Heart left ventricle (tissue), 16 donors: Measurements from ENCODE around the gene ELF4. TPM values are rescaled to one million over a fixed set of nuclear protein-coding genes. Genes with fewer than 3 reads are reported as not detected.

Experiments used
- ATAC-seq, 4 donors: fragments of 200-7000 bp; cut with Tn5 transposase; one replicate each; pipeline ENCODE4 v1.9.1; 2020 to 2022; ENCODE audit warnings: moderate library complexity in 4 of 4, mild to moderate bottlenecking in 3 of 4, moderate number of reproducible peaks in 1 of 4
- DNase-seq, 5 donors: peaks; one replicate each; pipeline ENCODE4 v3.0.0-alpha.2; 2020
- H3K27ac ChIP-seq, 12 donors: fragments of 200-600 bp; sonication (generic) in 4 of 12; one replicate each; pipeline versions ENCODE4 v1.5.0 to v1.8.0; 2016 to 2022; ENCODE audit warnings: mild to moderate bottlenecking in 2 of 12
- H3K27me3 ChIP-seq, 9 donors: fragments of 200-600 bp; sonication (generic) in 2 of 9; one replicate each; pipeline versions ENCODE4 v1.5.1 to v1.8.0; 2016 to 2022; ENCODE audit warnings: mild to moderate bottlenecking in 3 of 9
- H3K36me3 ChIP-seq, 9 donors: fragments of 200-600 bp; sonication (generic) in 2 of 9; one replicate each; pipeline versions ENCODE4 v1.5.0 to v1.8.0; 2018 to 2022; ENCODE audit warnings: mild to moderate bottlenecking in 2 of 9
- H3K4me1 ChIP-seq, 12 donors: fragments of 200-600 bp; sonication (generic) in 4 of 12; one replicate each; pipeline versions ENCODE4 v1.5.0 to v1.8.0; 2016 to 2022; ENCODE audit warnings: mild to moderate bottlenecking in 3 of 12
- H3K4me3 ChIP-seq, 12 donors: fragments of 200-600 bp; sonication (generic) in 4 of 12; one replicate each; pipeline versions ENCODE4 v1.5.0 to v1.8.0; 2017 to 2022; ENCODE audit warnings: mild to moderate bottlenecking in 9 of 12, moderate library complexity in 4 of 12
- H3K9me3 ChIP-seq, 12 donors: fragments of 200-600 bp; sonication (generic) in 4 of 12; one replicate each; pipeline versions ENCODE4 v1.5.0 to v1.8.0; 2016 to 2022; ENCODE audit warnings: mild to moderate bottlenecking in 1 of 12
- POLR2A ChIP-seq, 2 donors: fragments of 450-650 bp; IDR thresholded peaks; one replicate each; pipeline ENCODE4 v1.6.1; 2017; ENCODE audit warnings: antibody characterized with exemption in 2 of 2, mild to moderate bottlenecking in 2 of 2, moderate library complexity in 2 of 2
- WGBS, 4 donors: extraction: QIAGEN DNeasy Blood & Tissue Kit in 2 of 4; methylation state at CpG; one replicate each; pipeline versions ENCODE4 v1.1.5 to v1.1.7; 2013 to 2018; 5-methylcytosine and 5-hydroxymethylcytosine counted together
- intact Hi-C, 10 donors: fragments of 100-400 bp; cut with DNase I; formaldehyde crosslinking; loops; one replicate each; pipeline versions ENCODE4 v1.11.1 to v1.14.2; 2022
- polyA plus RNA-seq, 2 donors: library from polyadenylated mRNA; stranded (reverse); fragments of 200-250 nt; gene quantifications; one replicate each; pipeline ENCODE4 v1.2.3, GENCODE V29; 2013
- total RNA-seq, 9 donors: library from RNA; depleted of rRNA in 2 of 9; stranded (reverse); fragments of >200 nt in 2 of 9; fragmentation: NEBNext Ultra II Directional in 3 of 9; extraction: Animal tissue kit (Norgen Biotek cat#: 25700) in 3 of 9; gene quantifications; one replicate each; pipeline versions ENCODE4 v1.1.0 to v1.2.4, GENCODE V29; 2016 to 2023
- TF ChIP-seq, protein P1 (sequence below), 12 donors: fragments of 200-600 bp; sonication (generic) in 4 of 12; IDR thresholded peaks; one replicate each; pipeline versions ENCODE4 v1.5.0 to v1.8.0; 2018 to 2022; ENCODE audit warnings: antibody characterized with exemption in 12 of 12, mild to moderate bottlenecking in 5 of 12
- donor health status: ischemic (EF 13 %, LVEDD 7.1; RV severe dilation, severe dysfunction).
- donor health status: healthy with polysubstance abuse.
- donor health status: DM: no; HTN: yes; CAD: no.
- donor health status: DM: no; HTN: no; CAD: no.
- donor health status: ischemic (EF 25% LVEDD 6.9; RV normal size, moderate dysfunction).
- donor health status: ischemic (EF 25% LVEDD 5.7; RV mildly dilated, moderate dysfunction).
- donor health status: healthy.
- donor health status: DM: yes; HTN: yes; CAD: no.
- donor health status: ischemic (EF 35%, LVEDD 5.7; RV mildly dilated, moderate dysfunction).
- donor health status: nonischemic (EF 11% LVEDD 7.7; RV severe dilation, severe dysfunction).
- donor health status: DM: yes; HTN: yes; CAD: no.
- donor health status: PGD.
- donor health status: ischemic (EF 29% LVEDD 5.4; RV normal size, mild dysfunction).
- donor health status: nonischemic (EF 23%, LVEDD 6.1; RV moderate dilation, normal function).

ELF4 gene
- total and polyA plus RNA-seq, 11 donors, result 1.3 to 13.7 (median 3.2) TPM

DNA sequence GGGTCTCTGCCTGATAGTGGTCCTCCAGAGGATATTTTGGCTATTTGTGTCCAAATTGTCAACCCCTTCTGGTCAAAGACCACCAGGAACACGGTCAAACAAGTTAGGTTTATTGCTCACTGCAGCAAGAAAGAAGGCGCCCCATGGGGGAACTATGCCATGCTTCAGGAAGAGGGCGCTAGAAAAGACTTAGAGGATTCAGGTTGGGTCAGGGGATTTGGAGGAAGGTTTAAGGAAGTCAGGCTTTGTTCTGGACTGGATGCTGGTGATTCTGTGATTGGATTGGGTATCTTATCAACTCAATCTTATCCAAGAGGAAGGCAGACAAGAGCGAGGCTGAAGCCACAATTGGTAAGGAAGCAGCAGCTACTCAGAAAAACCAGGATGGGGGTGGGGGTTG lies 14.3 kb upstream of the ELF4 start:
- TF ChIP-seq, protein P1, sequence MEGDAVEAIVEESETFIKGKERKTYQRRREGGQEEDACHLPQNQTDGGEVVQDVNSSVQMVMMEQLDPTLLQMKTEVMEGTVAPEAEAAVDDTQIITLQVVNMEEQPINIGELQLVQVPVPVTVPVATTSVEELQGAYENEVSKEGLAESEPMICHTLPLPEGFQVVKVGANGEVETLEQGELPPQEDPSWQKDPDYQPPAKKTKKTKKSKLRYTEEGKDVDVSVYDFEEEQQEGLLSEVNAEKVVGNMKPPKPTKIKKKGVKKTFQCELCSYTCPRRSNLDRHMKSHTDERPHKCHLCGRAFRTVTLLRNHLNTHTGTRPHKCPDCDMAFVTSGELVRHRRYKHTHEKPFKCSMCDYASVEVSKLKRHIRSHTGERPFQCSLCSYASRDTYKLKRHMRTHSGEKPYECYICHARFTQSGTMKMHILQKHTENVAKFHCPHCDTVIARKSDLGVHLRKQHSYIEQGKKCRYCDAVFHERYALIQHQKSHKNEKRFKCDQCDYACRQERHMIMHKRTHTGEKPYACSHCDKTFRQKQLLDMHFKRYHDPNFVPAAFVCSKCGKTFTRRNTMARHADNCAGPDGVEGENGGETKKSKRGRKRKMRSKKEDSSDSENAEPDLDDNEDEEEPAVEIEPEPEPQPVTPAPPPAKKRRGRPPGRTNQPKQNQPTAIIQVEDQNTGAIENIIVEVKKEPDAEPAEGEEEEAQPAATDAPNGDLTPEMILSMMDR (IDR thresholded peaks at IDR 0.05), result no peak
- TF ChIP-seq POLR2A (IDR thresholded peaks at IDR 0.05), result no peak
- 62 to 85% (median 79%) methylated on average over 4 of the region's 4 CpGs for WGBS, 4 donors

DNA sequence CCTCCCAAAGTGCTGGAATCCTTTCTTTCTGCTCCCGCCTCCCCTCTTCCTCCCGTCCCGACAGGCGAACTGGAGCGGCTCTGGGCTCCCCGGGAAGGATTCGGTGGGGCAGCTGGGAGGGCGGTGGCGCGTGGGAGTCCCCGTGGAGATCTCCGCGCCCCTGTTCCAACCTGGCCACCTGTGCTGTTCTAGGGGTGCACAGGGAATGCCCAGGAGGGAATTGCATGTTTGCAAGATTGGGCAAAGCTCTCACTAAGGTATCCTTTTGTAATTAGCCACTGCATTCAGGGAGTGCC lies 11.2 kb upstream of the ELF4 start:
- ATAC-seq (no peak), DNase-seq (no peak)
- Histone ChIP-seq H3K27me3 (peaks cover 0 to 9% (median 0%) of the 10 kb centered on the region in 9 donors), H3K4me3 (peak overlapping the region in 9 of 12 donors; percentile 43 to 61 (median 52)), H3K4me1 (peaks cover 0 to 32% (median 8%) of the 10 kb centered on the region in 12 donors), H3K9me3 (no peaks in the 10 kb centered on the region), H3K36me3 (no peaks in the 10 kb centered on the region), H3K27ac (peak overlapping the region in 8 of 12 donors; percentile 63 to 88 (median 76))
- intact Hi-C loops, result loop anchor here in 8 of 10 donors (2.0 to 10.0 kb wide), 9 partner anchors 39 to 384 kb away; partner anchors contain the start of genes RAB33A (in 3 of the 8) and XPNPEP2 (in 1 of the 8)
- 44 to 80% (median 60%) methylated on average over 5 to 13 of the region's 13 CpGs for WGBS, 4 donors
- TF ChIP-seq POLR2A (IDR thresholded peaks at IDR 0.05), result no peak
- TF ChIP-seq, protein P1 (IDR thresholded peaks at IDR 0.05), result no peak

More for the DNA sequence above, 14.3 kb upstream of the ELF4 start:
- peaks cover 0 to 32% (median 8%) of the 10 kb centered on the region in 12 donors for H3K4me1 ChIP-seq
- peak overlapping the region; percentile 47 to 86 (median 73) for H3K27ac ChIP-seq
- H3K4me3 ChIP-seq, result no peak overlapping the region
- ATAC-seq (no peak), DNase-seq (no peak)
- intact Hi-C loops, result loop anchor here in 7 of 10 donors (5.0 to 10.0 kb wide), 6 partner anchors 42 to 387 kb away; partner anchors contain the start of genes RAB33A (in 3 of the 7) and XPNPEP2 (in 1 of the 7)
- no peaks in the 10 kb centered on the region for H3K9me3 ChIP-seq
- H3K27me3 ChIP-seq, result peaks cover 0 to 9% (median 0%) of the 10 kb centered on the region in 9 donors
- H3K36me3 ChIP-seq, result peaks cover 0 to 25% (median 20%) of the 10 kb centered on the region in 9 donors

DNA sequence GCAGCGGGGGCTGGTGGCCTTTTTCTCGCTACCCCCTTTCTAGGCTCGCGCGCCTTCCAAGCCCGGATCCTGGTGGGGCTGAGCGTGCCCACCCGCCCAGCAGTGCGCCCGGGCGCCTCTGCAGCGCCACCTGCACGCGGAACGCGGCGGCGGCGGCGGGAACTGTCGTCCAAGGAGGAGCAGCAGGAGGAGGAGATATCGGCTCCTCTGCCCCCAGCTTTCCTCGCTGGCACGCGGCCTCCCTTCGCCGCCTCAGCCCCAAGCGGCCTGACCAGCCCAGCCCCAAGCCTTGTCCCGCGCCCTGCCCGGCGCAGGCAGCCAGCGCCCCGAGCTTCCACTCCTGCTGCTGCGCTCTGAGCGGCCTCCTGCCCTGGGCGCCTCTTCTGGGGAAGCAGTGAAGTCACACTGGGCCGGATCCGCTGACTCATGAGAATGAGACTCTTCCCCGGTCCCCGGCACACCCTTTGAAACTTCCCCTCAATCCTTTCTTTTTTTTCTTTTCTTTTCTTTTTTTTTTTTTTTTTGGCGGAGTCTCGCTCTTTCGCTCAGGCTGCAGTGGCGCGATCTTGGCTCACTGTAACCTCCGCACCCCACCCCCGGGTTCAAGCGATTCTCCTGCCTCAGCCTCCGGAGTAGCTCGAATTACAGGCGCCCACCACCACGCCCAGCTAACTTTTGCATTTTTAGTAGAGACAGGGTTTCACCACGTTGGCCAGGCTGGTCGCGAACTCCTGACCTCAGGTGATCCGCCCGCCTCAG lies 10.6 kb upstream of the ELF4 start:
- H3K36me3 ChIP-seq, result no peaks in the 10 kb centered on the region
- H3K27me3 ChIP-seq, result peaks cover 0 to 9% (median 0%) of the 10 kb centered on the region in 9 donors
- 3 to 43% (median 21%) methylated on average over 34 to 58 of the region's 58 CpGs for WGBS, 4 donors
- H3K9me3 ChIP-seq, result no peaks in the 10 kb centered on the region
- intact Hi-C loops, result loop anchor here in 8 of 10 donors (1.0 to 10.0 kb wide), 10 partner anchors 38 to 384 kb away; partner anchors contain the start of genes RAB33A (in 3 of the 8), AIFM1 (in 1 of the 8) and XPNPEP2 (in 1 of the 8)
- H3K4me3 ChIP-seq, result peak overlapping the region in 11 of 12 donors; percentile 31 to 61 (median 46)
- ATAC-seq (peak; percentile 44 to 77 (median 76)), DNase-seq (peak; percentile 76 to 85 (median 81))
- peak overlapping the region in 11 of 12 donors; percentile 62 to 88 (median 75) for H3K27ac ChIP-seq
- H3K4me1 ChIP-seq, result peaks cover 0 to 30% (median 7%) of the 10 kb centered on the region in 12 donors
- TF ChIP-seq POLR2A (IDR thresholded peaks at IDR 0.05), result no peak
- TF ChIP-seq, protein P1 (IDR thresholded peaks at IDR 0.05), result peak; percentile 53 to 78 (median 64)

DNA sequence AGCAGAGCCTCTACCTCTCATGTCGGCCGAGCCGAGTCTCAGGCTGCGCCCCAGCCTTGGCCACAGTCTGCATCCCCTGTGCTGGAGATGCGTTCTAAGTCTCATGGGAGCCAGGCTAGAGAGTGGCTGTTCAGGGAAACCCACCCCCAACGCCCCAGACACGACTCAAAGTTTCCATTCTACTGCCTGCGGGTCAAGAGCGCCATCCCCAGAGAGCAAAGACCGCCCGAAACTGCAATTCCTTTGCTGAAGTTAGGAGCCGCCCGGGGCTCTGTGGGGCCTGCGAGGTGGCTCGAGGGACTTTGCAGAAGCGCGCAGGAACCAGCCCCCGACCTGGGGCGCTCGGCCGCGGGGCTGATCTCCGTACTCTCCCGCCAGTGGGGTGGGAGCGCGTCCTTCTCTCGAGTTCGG lies 10.0 kb upstream of the ELF4 start:
- DNase-seq (peak in 3 of 5 donors; percentile 43 to 63 (median 48)), ATAC-seq (peak in 3 of 4 donors; percentile 1 to 11 (median 6))
- intact Hi-C loops, result loop anchor here in 8 of 10 donors (1.0 to 10.0 kb wide), 10 partner anchors 38 to 383 kb away; partner anchors contain the start of genes RAB33A (in 3 of the 8), AIFM1 (in 1 of the 8) and XPNPEP2 (in 1 of the 8)
- Histone ChIP-seq H3K27ac (peak overlapping the region in 11 of 12 donors; percentile 62 to 88 (median 75)), H3K4me1 (peaks cover 0 to 30% (median 6%) of the 10 kb centered on the region in 12 donors), H3K9me3 (no peaks in the 10 kb centered on the region), H3K4me3 (peak overlapping the region in 11 of 12 donors; percentile 31 to 61 (median 46)), H3K27me3 (peaks cover 0 to 9% (median 0%) of the 10 kb centered on the region in 9 donors), H3K36me3 (no peaks in the 10 kb centered on the region)
- TF ChIP-seq, protein P1 (IDR thresholded peaks at IDR 0.05), result no peak
- TF ChIP-seq POLR2A (IDR thresholded peaks at IDR 0.05), result no peak
- WGBS, 4 donors, result 11 to 51% (median 32%) methylated on average over 17 to 28 of the region's 28 CpGs
